Nephron (organoid): Measurements from ENCODE around the gene HOXC6.

Experiments
- H3K27ac Mint-ChIP-seq, 3 experiments: 2 replicates each; pipeline ENCODE4 v1.8.0; 2020; ENCODE audit warnings: mixed read lengths in 3 of 3, mild to moderate bottlenecking in 2 of 3, moderate library complexity in 1 of 3
- H3K27me3 Mint-ChIP-seq: 2 replicates; pipeline ENCODE4 v1.8.0; 2021; ENCODE audit warnings: low read depth, mild to moderate bottlenecking, moderate library complexity, mixed read lengths
- H3K36me3 Mint-ChIP-seq: 2 replicates; pipeline ENCODE4 v1.8.0; 2020; ENCODE audit warnings: low read depth, mixed read lengths
- H3K4me1 Mint-ChIP-seq: 2 replicates; pipeline ENCODE4 v1.8.0; 2020; ENCODE audit warnings: mixed read lengths
- H3K4me3 Mint-ChIP-seq, 3 experiments: 2 replicates each; pipeline ENCODE4 v1.8.0; 2020; ENCODE audit warnings: mild to moderate bottlenecking in 3 of 3, mixed read lengths in 3 of 3, moderate library complexity in 2 of 3
- H3K9me3 Mint-ChIP-seq: 2 replicates; pipeline ENCODE4 v1.8.0; 2020; ENCODE audit warnings: mixed read lengths
- CTCF ChIP-seq, 3 experiments: fragments of 200-600 bp; sonication (generic); IDR thresholded peaks; one replicate each; pipeline ENCODE4 v1.5.0; 2021; ENCODE audit warnings: antibody characterized with exemption in 3 of 3; ENCODE audit not compliant: unreplicated experiment in 3 of 3

The HOXC6 gene

GRCh38 chr12:54004841-54005530 is 23.3 kb upstream of the HOXC6 start:
- TF ChIP-seq CTCF (IDR thresholded peaks at IDR 0.05; ENCODE audit: unreplicated experiment in 3 of 3), result no peak
- Mint-ChIP-seq H3K4me3 (peak overlapping the region; percentile 95 to 99 (median 96)), H3K27me3 (peaks cover 48% of the 10 kb centered on the region), H3K27ac (peak overlapping the region; percentile 95 to 100 (median 100)), H3K36me3 (peaks cover 28% of the 10 kb centered on the region), H3K9me3 (no peaks in the 10 kb centered on the region), H3K4me1 (peaks cover 69% of the 10 kb centered on the region)

- TF ChIP-seq CTCF (IDR thresholded peaks at IDR 0.05; ENCODE audit: unreplicated experiment in 3 of 3), result no peak
- H3K4me3 Mint-ChIP-seq, result peak overlapping the region; percentile 95 to 99 (median 96)
- H3K9me3 Mint-ChIP-seq, result no peaks in the 10 kb centered on the region
- H3K36me3 Mint-ChIP-seq, result peaks cover 28% of the 10 kb centered on the region
- peaks cover 53% of the 10 kb centered on the region for H3K27me3 Mint-ChIP-seq
- H3K4me1 Mint-ChIP-seq, result peaks cover 73% of the 10 kb centered on the region
- peak overlapping the region; percentile 95 to 100 (median 100) for H3K27ac Mint-ChIP-seq
These were observed 22.7 kb upstream of the HOXC6 start for GRCh38 chr12:54005531-54005852.

- H3K27ac Mint-ChIP-seq, result peak overlapping the region; percentile 95 to 100 (median 100)
- peaks cover 28% of the 10 kb centered on the region for H3K36me3 Mint-ChIP-seq
- H3K4me3 Mint-ChIP-seq, result peak overlapping the region; percentile 95 to 99 (median 96)
- peak; percentile 94 to 96 (median 95) for TF ChIP-seq CTCF (IDR thresholded peaks at IDR 0.05; ENCODE audit: unreplicated experiment in 3 of 3)
- no peaks in the 10 kb centered on the region for H3K9me3 Mint-ChIP-seq
- peaks cover 77% of the 10 kb centered on the region for H3K4me1 Mint-ChIP-seq
- peaks cover 55% of the 10 kb centered on the region for H3K27me3 Mint-ChIP-seq
These were observed 22.2 kb upstream of the HOXC6 start for GRCh38 chr12:54005853-54006558.

- H3K27ac Mint-ChIP-seq, result peak overlapping the region; percentile 95 to 100 (median 100)
- peak overlapping the region; percentile 95 to 99 (median 96) for H3K4me3 Mint-ChIP-seq
- peaks cover 58% of the 10 kb centered on the region for H3K27me3 Mint-ChIP-seq
- H3K4me1 Mint-ChIP-seq, result peaks cover 81% of the 10 kb centered on the region
- peaks cover 28% of the 10 kb centered on the region for H3K36me3 Mint-ChIP-seq
- H3K9me3 Mint-ChIP-seq, result no peaks in the 10 kb centered on the region
- TF ChIP-seq CTCF (IDR thresholded peaks at IDR 0.05; ENCODE audit: unreplicated experiment in 3 of 3), result no peak
These were observed 21.6 kb upstream of the HOXC6 start for GRCh38 chr12:54006559-54007220.

GRCh38 chr12:54007538-54008259 is 20.5 kb upstream of the HOXC6 start:
- Mint-ChIP-seq H3K9me3 (no peaks in the 10 kb centered on the region), H3K36me3 (peaks cover 19% of the 10 kb centered on the region), H3K27ac (peak overlapping the region; percentile 91 to 100 (median 95)), H3K4me1 (peaks cover 81% of the 10 kb centered on the region), H3K27me3 (peaks cover 51% of the 10 kb centered on the region), H3K4me3 (peak overlapping the region; percentile 95 to 99 (median 96))
- no peak for TF ChIP-seq CTCF (IDR thresholded peaks at IDR 0.05; ENCODE audit: unreplicated experiment in 3 of 3)
